Left ventricle myocardium inferior (tissue), 1 donor: Measurements from ENCODE around the gene POU6F1. TPM values are rescaled to one million over a fixed set of nuclear protein-coding genes. Genes with fewer than 3 reads are reported as not detected.
A peak's percentile ranks its signal among the peaks of the same experiment; 100 is the strongest.
"Not testable (repeated sequence)": the region's sequence is repeated elsewhere in the genome, so short reads cannot be mapped to it uniquely, and the experiment has no call there.

Experiments used
- DNase-seq: peaks from one replicate; pipeline ENCODE4 v3.0.0-alpha.2; 2020
- H3K27ac ChIP-seq: fragments of 200-600 bp; replicated peaks from 2 replicates; pipeline ENCODE4 v1.8.0; 2021
- H3K27me3 ChIP-seq: fragments of 200-600 bp; 2 replicates; pipeline ENCODE4 v1.8.0; 2021; ENCODE audit warnings: low read depth
- H3K36me3 ChIP-seq: fragments of 200-600 bp; 2 replicates; pipeline ENCODE4 v1.8.0; 2021
- H3K4me1 ChIP-seq: fragments of 200-600 bp; 2 replicates; pipeline ENCODE4 v1.8.0; 2021
- H3K4me3 ChIP-seq: fragments of 200-600 bp; 2 replicates; pipeline ENCODE4 v1.8.0; 2021; ENCODE audit warnings: mild to moderate bottlenecking, moderate library complexity
- H3K9me3 ChIP-seq: fragments of 200-600 bp; replicated peaks from 2 replicates; pipeline ENCODE4 v1.8.0; 2021
- CTCF ChIP-seq: fragments of 200-600 bp; IDR thresholded peaks from 2 replicates; pipeline ENCODE4 v1.8.0; 2021; ENCODE audit warnings: antibody characterized with exemption, mild to moderate bottlenecking, borderline replicate concordance
- intact Hi-C: fragments of 100-400 bp; cut with micrococcal nuclease; formaldehyde crosslinking; loops from one replicate; pipeline ENCODE4 v1.11.0; 2022
- long read RNA-seq: library from polyadenylated mRNA; unstranded; transcript quantifications from one replicate; pipeline ENCODE4 v2.0.0, GENCODE V29; 2021
- total RNA-seq: library from RNA; stranded (reverse); fragmentation: NEBNext Ultra II Directional; extraction: Animal tissue kit (Norgen Biotek cat#: 25700); gene quantifications from one replicate; pipeline ENCODE4 v1.2.1, GENCODE V29; 2021
- donor health status: DM: no; HTN: yes; CAD: no; lungs with severe emphysema.

The POU6F1 gene
- 9.9 TPM for total RNA-seq
- long read RNA-seq, full-length matches to known transcripts: 1 of 9 reads
- long read RNA-seq, partial matches to known transcripts: 4 of 9 reads
- long read RNA-seq, other reads (novel, unspliced or antisense): 4 of 9 reads

- Histone ChIP-seq H3K4me3 (peak within 1 kb of the TSS; percentile 91), H3K36me3 (no peaks in the 10 kb centered on the region), H3K27me3 (no peaks in the 10 kb centered on the region), H3K4me1 (peaks cover 31% of the 10 kb centered on the region), H3K27ac (peak within 1 kb of the TSS; percentile 96), H3K9me3 (no peaks in the 10 kb centered on the region)
- intact Hi-C loops: no loop called here
- TF ChIP-seq CTCF: peak; percentile 72
- peak; percentile 63 for DNase-seq
Measured at GRCh38 chr12:51217968-51218606, at the start of gene POU6F1. Gene POU6F1, minus strand, starts transcription at chr12:51218062. Its CDS starts 11,226 bp downstream, at chr12:51206836.

- peaks cover 13% of the 10 kb centered on the region for H3K4me1 ChIP-seq
- no peaks in the 10 kb centered on the region for H3K9me3 ChIP-seq
- H3K36me3 ChIP-seq: no peaks in the 10 kb centered on the region
- no peak overlapping the region for H3K27ac ChIP-seq
- DNase-seq: no peak
- no peak for TF ChIP-seq CTCF
- intact Hi-C loops: no loop called here
- H3K27me3 ChIP-seq: peaks cover 5% of the 10 kb centered on the region
- H3K4me3 ChIP-seq: no peak overlapping the region
Measured at GRCh38 chr12:51265024-51265423, 47.2 kb upstream of the POU6F1 start.

- Histone ChIP-seq H3K27me3 (no peaks in the 10 kb centered on the region), H3K27ac (no peak overlapping the region), H3K9me3 (no peaks in the 10 kb centered on the region), H3K4me3 (no peak overlapping the region), H3K4me1 (peaks cover 11% of the 10 kb centered on the region), H3K36me3 (no peaks in the 10 kb centered on the region)
- intact Hi-C loops: no loop called here
- TF ChIP-seq CTCF: no peak
- DNase-seq: no peak
Measured at GRCh38 chr12:51264297-51264696, 46.4 kb upstream of the POU6F1 start.

- H3K36me3 ChIP-seq: no peaks in the 10 kb centered on the region
- TF ChIP-seq CTCF: no peak
- intact Hi-C loops: no loop called here
- no peak for DNase-seq
- peaks cover 2% of the 10 kb centered on the region for H3K4me1 ChIP-seq
- no peak overlapping the region for H3K4me3 ChIP-seq
- no peaks in the 10 kb centered on the region for H3K9me3 ChIP-seq
- H3K27ac ChIP-seq: no peak overlapping the region
- H3K27me3 ChIP-seq: no peaks in the 10 kb centered on the region
Measured at GRCh38 chr12:51263341-51263740, 45.5 kb upstream of the POU6F1 start.

- H3K9me3 ChIP-seq: no peaks in the 10 kb centered on the region
- no peak for DNase-seq
Measured at GRCh38 chr12:51262758-51263177, 44.9 kb upstream of the POU6F1 start.

GRCh38 chr12:51259600-51259999 is 41.7 kb upstream of the POU6F1 start:
- intact Hi-C loops, H3K4me3 ChIP-seq, H3K36me3 ChIP-seq, H3K27me3 ChIP-seq, H3K4me1 ChIP-seq, H3K27ac ChIP-seq, DNase-seq, H3K9me3 ChIP-seq: not testable (repeated sequence)

More at GRCh38 chr12:51262758-51263177, 44.9 kb upstream of the POU6F1 start:
- Histone ChIP-seq H3K4me3 (no peak overlapping the region), H3K27ac (no peak overlapping the region), H3K4me1 (no peaks in the 10 kb centered on the region), H3K27me3 (no peaks in the 10 kb centered on the region), H3K36me3 (no peaks in the 10 kb centered on the region)
- no peak for TF ChIP-seq CTCF
- intact Hi-C loops: no loop called here
